Stimulated activated naive CD8-positive, alpha-beta T cell treated with anti-CD3 and anti-CD28 coated beads, Interleukin-15, Interleukin-2, amounts not matched to agents 100 ng/mL and 50 ng/mL, for 24 hours (primary cell): Measurements from ENCODE around the gene RASGRP4.
A peak's percentile ranks its signal among the peaks of the same experiment; 100 is the strongest.
"Not testable (repeated sequence)": the region's sequence is repeated elsewhere in the genome, so short reads cannot be mapped to it uniquely, and the experiment has no call there.

Experiments
- H3K27ac Mint-ChIP-seq: one replicate; pipeline ENCODE4 v1.8.0; 2021; ENCODE audit warnings: mild to moderate bottlenecking, mixed read lengths
- H3K27me3 Mint-ChIP-seq: one replicate; pipeline ENCODE4 v1.8.0; 2021; ENCODE audit warnings: mixed read lengths
- H3K36me3 Mint-ChIP-seq: one replicate; pipeline ENCODE4 v1.8.0; 2021; ENCODE audit warnings: low read depth, mixed read lengths
- H3K4me1 Mint-ChIP-seq: one replicate; pipeline ENCODE4 v1.8.0; 2021; ENCODE audit warnings: low read depth, mixed read lengths
- H3K4me3 Mint-ChIP-seq: one replicate; pipeline ENCODE4 v1.8.0; 2021; ENCODE audit warnings: mild to moderate bottlenecking, mixed read lengths
- H3K9me3 Mint-ChIP-seq: one replicate; pipeline ENCODE4 v1.8.0; 2021; ENCODE audit warnings: mixed read lengths

RASGRP4 gene

GRCh38 chr19:38412491-38412890 is 13.5 kb downstream of the RASGRP4 start:
- peaks cover 6% of the 10 kb centered on the region for H3K4me1 Mint-ChIP-seq

GRCh38 chr19:38411898-38412297 is 14.1 kb downstream of the RASGRP4 start:
- H3K27ac Mint-ChIP-seq, H3K36me3 Mint-ChIP-seq: not testable (repeated sequence)

More at GRCh38 chr19:38412491-38412890, 13.5 kb downstream of the RASGRP4 start:
- H3K27me3 Mint-ChIP-seq, result no peaks in the 10 kb centered on the region
- no peaks in the 10 kb centered on the region for H3K9me3 Mint-ChIP-seq
- H3K36me3 Mint-ChIP-seq, result no peaks in the 10 kb centered on the region
- no peak overlapping the region for H3K4me3 Mint-ChIP-seq
- H3K27ac Mint-ChIP-seq, result no peak overlapping the region

GRCh38 chr19:38411041-38411712 is 14.8 kb downstream of the RASGRP4 start:
- Mint-ChIP-seq H3K9me3 (no peaks in the 10 kb centered on the region), H3K27ac (no peak overlapping the region), H3K36me3 (peaks cover 4% of the 10 kb centered on the region), H3K27me3 (no peaks in the 10 kb centered on the region), H3K4me1 (no peaks in the 10 kb centered on the region), H3K4me3 (no peak overlapping the region)

More at GRCh38 chr19:38411898-38412297, 14.1 kb downstream of the RASGRP4 start:
- H3K4me1 Mint-ChIP-seq, H3K9me3 Mint-ChIP-seq, H3K4me3 Mint-ChIP-seq, H3K27me3 Mint-ChIP-seq: not testable (repeated sequence)

GRCh38 chr19:38410407-38410806 is 15.6 kb downstream of the RASGRP4 start:
- H3K27me3 Mint-ChIP-seq, H3K27ac Mint-ChIP-seq, H3K4me3 Mint-ChIP-seq, H3K36me3 Mint-ChIP-seq, H3K9me3 Mint-ChIP-seq, H3K4me1 Mint-ChIP-seq: not testable (repeated sequence)

- no peak overlapping the region for H3K4me3 Mint-ChIP-seq
- H3K4me1 Mint-ChIP-seq, result no peaks in the 10 kb centered on the region
- peaks cover 4% of the 10 kb centered on the region for H3K36me3 Mint-ChIP-seq
- no peaks in the 10 kb centered on the region for H3K27me3 Mint-ChIP-seq
- no peaks in the 10 kb centered on the region for H3K9me3 Mint-ChIP-seq
- H3K27ac Mint-ChIP-seq, result no peak overlapping the region
Measured at GRCh38 chr19:38409631-38410133, 16.3 kb downstream of the RASGRP4 start.

- Mint-ChIP-seq H3K27ac (no peak overlapping the region), H3K9me3 (no peaks in the 10 kb centered on the region), H3K4me3 (no peak overlapping the region), H3K36me3 (peaks cover 4% of the 10 kb centered on the region), H3K27me3 (peaks cover 1% of the 10 kb centered on the region), H3K4me1 (peaks cover 16% of the 10 kb centered on the region)
Measured at GRCh38 chr19:38405276-38405675, 20.7 kb downstream of the RASGRP4 start.

GRCh38 chr19:38404858-38405257 is 21.2 kb downstream of the RASGRP4 start:
- peaks cover 4% of the 10 kb centered on the region for H3K36me3 Mint-ChIP-seq
- H3K27me3 Mint-ChIP-seq, result peaks cover 4% of the 10 kb centered on the region
- peak overlapping the region; percentile 13 for H3K4me3 Mint-ChIP-seq
- H3K9me3 Mint-ChIP-seq, result no peaks in the 10 kb centered on the region
- peaks cover 16% of the 10 kb centered on the region for H3K4me1 Mint-ChIP-seq
- H3K27ac Mint-ChIP-seq, result no peak overlapping the region

- Mint-ChIP-seq H3K27me3 (peaks cover 11% of the 10 kb centered on the region), H3K36me3 (peaks cover 4% of the 10 kb centered on the region), H3K4me1 (peaks cover 16% of the 10 kb centered on the region), H3K27ac (peak within 1 kb of the TSS; percentile 86), H3K4me3 (peak within 1 kb of the TSS; percentile 87), H3K9me3 (no peaks in the 10 kb centered on the region)
Measured at GRCh38 chr19:38402967-38403674, 22.9 kb downstream of the RASGRP4 start, which contains the start of gene FAM98C. Gene FAM98C (plus strand): TSS chr19:38403093. CDS start chr19:38403154, 61 bp downstream.

- H3K4me3 Mint-ChIP-seq, result peak overlapping the region; percentile 87
- H3K4me1 Mint-ChIP-seq, result peaks cover 16% of the 10 kb centered on the region
- H3K27me3 Mint-ChIP-seq, result peaks cover 11% of the 10 kb centered on the region
- H3K27ac Mint-ChIP-seq, result peak overlapping the region; percentile 70
- no peaks in the 10 kb centered on the region for H3K9me3 Mint-ChIP-seq
- peaks cover 4% of the 10 kb centered on the region for H3K36me3 Mint-ChIP-seq
Measured at GRCh38 chr19:38402623-38402966, 23.4 kb downstream of the RASGRP4 start.

GRCh38 chr19:38401148-38401547 is 24.9 kb downstream of the RASGRP4 start:
- Mint-ChIP-seq H3K27me3 (peaks cover 21% of the 10 kb centered on the region), H3K36me3 (no peaks in the 10 kb centered on the region), H3K27ac (no peak overlapping the region), H3K4me1 (peaks cover 24% of the 10 kb centered on the region), H3K4me3 (no peak overlapping the region), H3K9me3 (no peaks in the 10 kb centered on the region)

GRCh38 chr19:38400361-38400760 is 25.7 kb downstream of the RASGRP4 start:
- Mint-ChIP-seq H3K36me3 (no peaks in the 10 kb centered on the region), H3K9me3 (no peaks in the 10 kb centered on the region), H3K4me1 (peaks cover 24% of the 10 kb centered on the region), H3K27me3 (peaks cover 21% of the 10 kb centered on the region), H3K27ac (peak overlapping the region; percentile 60), H3K4me3 (no peak overlapping the region)

GRCh38 chr19:38399537-38399936 is 26.5 kb downstream of the RASGRP4 start:
- peaks cover 25% of the 10 kb centered on the region for H3K27me3 Mint-ChIP-seq
- no peak overlapping the region for H3K27ac Mint-ChIP-seq
- H3K4me3 Mint-ChIP-seq, result no peak overlapping the region
- H3K36me3 Mint-ChIP-seq, result no peaks in the 10 kb centered on the region
- no peaks in the 10 kb centered on the region for H3K9me3 Mint-ChIP-seq
- peaks cover 31% of the 10 kb centered on the region for H3K4me1 Mint-ChIP-seq

GRCh38 chr19:38399081-38399480 is 26.9 kb downstream of the RASGRP4 start:
- Mint-ChIP-seq H3K27me3 (peaks cover 28% of the 10 kb centered on the region), H3K4me3 (no peak overlapping the region), H3K4me1 (peaks cover 32% of the 10 kb centered on the region), H3K36me3 (no peaks in the 10 kb centered on the region), H3K9me3 (no peaks in the 10 kb centered on the region), H3K27ac (no peak overlapping the region)

- Mint-ChIP-seq H3K4me3 (peak overlapping the region; percentile 82), H3K36me3 (no peaks in the 10 kb centered on the region), H3K4me1 (peaks cover 28% of the 10 kb centered on the region), H3K9me3 (no peaks in the 10 kb centered on the region), H3K27ac (no peak overlapping the region), H3K27me3 (peaks cover 51% of the 10 kb centered on the region)
Measured at GRCh38 chr19:38395381-38396114, 30.5 kb downstream of the RASGRP4 start.

GRCh38 chr19:38394488-38394887 is 31.5 kb downstream of the RASGRP4 start:
- no peaks in the 10 kb centered on the region for H3K9me3 Mint-ChIP-seq
- peak overlapping the region; percentile 52 for H3K27ac Mint-ChIP-seq
- H3K4me1 Mint-ChIP-seq, result peaks cover 33% of the 10 kb centered on the region
- H3K27me3 Mint-ChIP-seq, result peaks cover 51% of the 10 kb centered on the region
- H3K4me3 Mint-ChIP-seq, result peak overlapping the region; percentile 82
- H3K36me3 Mint-ChIP-seq, result no peaks in the 10 kb centered on the region
